ENCODE results near the gene FGR. TPM values are rescaled to one million over a fixed set of nuclear protein-coding genes. Genes with fewer than 3 reads are reported as not detected.

Gene FGR
- polyA plus RNA-seq, 6 donors from 2014 or later = 106 to 197 (median 132) TPM

GRCh38 chr1:27563591-27564471 is 71.2 kb downstream of the FGR start:
- Mint-ChIP-seq H3K9me3 (no peaks in the 10 kb centered on the region), H3K27me3 (no peaks in the 10 kb centered on the region), H3K4me1 (peaks cover 50 to 66% (median 50%) of the 10 kb centered on the region in 3 donors), H3K36me3 (no peaks in the 10 kb centered on the region), H3K27ac (peak overlapping the region in 1 of 6 donors; percentile 76), H3K4me3 (no peak overlapping the region)
- DNase-seq (no peak), ATAC-seq (ENCODE audit: low read depth in 2 of 2) (no peak)

- no peaks in the 10 kb centered on the region for H3K36me3 Mint-ChIP-seq
- DNase-seq (no peak), ATAC-seq (ENCODE audit: low read depth in 2 of 2) (peak in 1 of 2 donors; percentile 10)
- no peaks in the 10 kb centered on the region for H3K27me3 Mint-ChIP-seq
- H3K4me1 Mint-ChIP-seq = peaks cover 49 to 64% (median 50%) of the 10 kb centered on the region in 3 donors
- H3K27ac Mint-ChIP-seq = peak overlapping the region in 1 of 6 donors; percentile 19
- no peak overlapping the region for H3K4me3 Mint-ChIP-seq
- no peaks in the 10 kb centered on the region for H3K9me3 Mint-ChIP-seq
Measured at GRCh38 chr1:27563341-27563590, 71.7 kb downstream of the FGR start.

- ATAC-seq (ENCODE audit: low read depth in 2 of 2) (no peak), DNase-seq (no peak)
- H3K27me3 Mint-ChIP-seq = no peaks in the 10 kb centered on the region
- peak overlapping the region in 4 of 6 donors; percentile 19 to 58 (median 35) for H3K27ac Mint-ChIP-seq
- H3K4me3 Mint-ChIP-seq = peak overlapping the region in 1 of 8 donors; percentile 70
- no peaks in the 10 kb centered on the region for H3K9me3 Mint-ChIP-seq
- H3K36me3 Mint-ChIP-seq = no peaks in the 10 kb centered on the region
- H3K4me1 Mint-ChIP-seq = peaks cover 46 to 60% (median 47%) of the 10 kb centered on the region in 3 donors
Measured at GRCh38 chr1:27562534-27563340, 72.2 kb downstream of the FGR start.

Other genes starting within 250 kb of the FGR start
- gene GPR3, start 242.6 kb downstream of the FGR start, polyA plus RNA-seq (ENCODE audit: low read depth in 6 of 6) = under 1 TPM in 4 of 6 donors, not detected in 2; 0.12 to 0.64 (median 0.35) TPM
- 100 to 1,000 TPM in 2 of 6 donors, 10 to 100 TPM in 4; 33.1 to 121 (median 83.3) TPM for gene WASF2, start 145.0 kb downstream of the FGR start, polyA plus RNA-seq (ENCODE audit: low read depth in 6 of 6)
- 1 to 10 TPM in 3 of 6 donors, under 1 TPM in 3; 0.15 to 2.3 (median 0.91) TPM for gene AHDC1, start 31.0 kb downstream of the FGR start, polyA plus RNA-seq (ENCODE audit: low read depth in 6 of 6)
- 10 to 100 TPM; 27.6 to 65.1 (median 52.8) TPM for gene IFI6, start 37.0 kb upstream of the FGR start, polyA plus RNA-seq (ENCODE audit: low read depth in 6 of 6)
- 10 to 100 TPM in 4 of 6 donors, 1 to 10 TPM in 2; 4.3 to 13.4 (median 10.9) TPM for gene FAM76A, start 90.8 kb upstream of the FGR start, polyA plus RNA-seq (ENCODE audit: low read depth in 6 of 6)
- 10 to 100 TPM; 11.2 to 21.4 (median 18.2) TPM for gene STX12, start 138.0 kb upstream of the FGR start, polyA plus RNA-seq (ENCODE audit: low read depth in 6 of 6)
- 10 to 100 TPM; 25.8 to 40.9 (median 37.8) TPM for gene PPP1R8, start 195.6 kb upstream of the FGR start, polyA plus RNA-seq (ENCODE audit: low read depth in 6 of 6)
- 10 to 100 TPM in 2 of 6 donors, 1 to 10 TPM in 4; 5.7 to 14.1 (median 9.5) TPM for gene THEMIS2, start 237.4 kb upstream of the FGR start, polyA plus RNA-seq (ENCODE audit: low read depth in 6 of 6)

Measured in naive B cell (primary cell).